ENCODE measurements around the gene IL10RA.

- TF ChIP-seq CTCF (IDR thresholded peaks at IDR 0.05; ENCODE audit: low read depth, low read length, missing input control) (no peak), RAD21 (IDR thresholded peaks at IDR 0.05) (no peak), GABPA (IDR thresholded peaks at IDR 0.05 in 1 of 2, conservative IDR thresholded peaks at IDR 0.05 in 1 of 2) (no peak), MAX (IDR thresholded peaks at IDR 0.05) (no peak), JUND (IDR thresholded peaks at IDR 0.05) (no peak), TAF1 (conservative IDR thresholded peaks at IDR 0.05) (no peak), HNF4A (conservative IDR thresholded peaks at IDR 0.05) (no peak), EGR1 (IDR thresholded peaks at IDR 0.05; ENCODE audit: low read depth in 2 of 2) (no peak), REST (IDR thresholded peaks at IDR 0.05) (no peak), SP1 (IDR thresholded peaks at IDR 0.05) (no peak), HNF4G (IDR thresholded peaks at IDR 0.05) (no peak), ZBTB33 (IDR thresholded peaks at IDR 0.05) (no peak), ATF3 (IDR thresholded peaks at IDR 0.05) (no peak)
Observed at GRCh38 chr11:117972629-117973502, 13.3 kb upstream of the IL10RA start.

All from liver (tissue), 3 donors.